Calu3 (cell line): Measurements from ENCODE around the gene IL1RL2. TPM values are rescaled to one million over a fixed set of nuclear protein-coding genes. Genes with fewer than 3 reads are reported as not detected.
A peak's percentile ranks its signal among the peaks of the same experiment; 100 is the strongest.

ENCODE experiments used
- BruUV-seq: library from RNA; stranded (reverse); fragments of 400-500 nt; replicated peaks from 2 replicates; lab custom pipeline; 2021; lab: Mats Ljungman, UMichigan
- CTCF ChIA-PET: fragments of 300-600 bp; sonication (Branson Sonifier 250); formaldehyde crosslinking; loops from one replicate; lab custom pipeline; 2022; ENCODE audit warnings: antibody characterized with exemption; lab: Charles Lee
- DNase-seq: peaks from one replicate; pipeline ENCODE4 v3.0.0; 2022
- H3K27ac Mint-ChIP-seq: one replicate; pipeline ENCODE4 v1.8.0; 2022; ENCODE audit warnings: mixed read lengths; ENCODE audit not compliant: unreplicated experiment
- H3K27me3 Mint-ChIP-seq: one replicate; pipeline ENCODE4 v1.8.0; 2022; ENCODE audit warnings: mixed read lengths; ENCODE audit not compliant: unreplicated experiment
- H3K36me3 Mint-ChIP-seq: one replicate; pipeline ENCODE4 v1.8.0; 2022; ENCODE audit warnings: mild to moderate bottlenecking, moderate library complexity, mixed read lengths; ENCODE audit not compliant: insufficient read depth, unreplicated experiment
- H3K4me1 Mint-ChIP-seq: one replicate; pipeline ENCODE4 v1.8.0; 2022; ENCODE audit warnings: mild to moderate bottlenecking, low read depth, mixed read lengths; ENCODE audit not compliant: unreplicated experiment
- H3K4me3 Mint-ChIP-seq: one replicate; pipeline ENCODE4 v1.8.0; 2022; ENCODE audit warnings: mild to moderate bottlenecking, low read depth, moderate library complexity, mixed read lengths; ENCODE audit not compliant: unreplicated experiment
- H3K9me3 Mint-ChIP-seq: one replicate; pipeline ENCODE4 v1.8.0; 2022; ENCODE audit warnings: low read depth, mixed read lengths; ENCODE audit not compliant: unreplicated experiment
- CTCF ChIP-seq: fragments of 200-600 bp; IDR thresholded peaks from one replicate; pipeline ENCODE4 v1.8.0; 2022; ENCODE audit warnings: antibody characterized with exemption; ENCODE audit not compliant: unreplicated experiment
- intact Hi-C: fragments of 100-400 bp; cut with micrococcal nuclease; formaldehyde crosslinking; loops from one replicate; pipeline ENCODE4 v1.10.0; 2022; ENCODE audit not compliant: unreplicated experiment
- total RNA-seq: library from RNA; stranded (reverse); gene quantifications from 2 replicates; pipeline ENCODE4 v1.2.3, GENCODE V29; 2022

The IL1RL2 gene
- total RNA-seq, 1 experiment from 2014 or later, result 0.68 TPM

GRCh38 chr2:102258025-102258385 lies 71.2 kb downstream of the IL1RL2 start:
- H3K4me3 Mint-ChIP-seq, result no peak overlapping the region
- H3K27me3 Mint-ChIP-seq, result no peaks in the 10 kb centered on the region
- TF ChIP-seq CTCF, result no peak
- CTCF ChIA-PET, result interaction anchor here (0.5 kb wide), 1 partner anchor 1637 kb away, joined by 3 read pairs; no protein-coding TSS in a partner anchor
- peak overlapping the region; percentile 93 for H3K27ac Mint-ChIP-seq
- no peaks in the 10 kb centered on the region for H3K9me3 Mint-ChIP-seq
- H3K4me1 Mint-ChIP-seq, result peaks cover 34% of the 10 kb centered on the region
- H3K36me3 Mint-ChIP-seq, result peaks cover 5% of the 10 kb centered on the region
- DNase-seq, result no peak
- no TSS peak for BruUV-seq
- intact Hi-C loops, result no loop called here

- CTCF ChIA-PET, result no interaction called here
These were observed 71.7 kb downstream of the IL1RL2 start for GRCh38 chr2:102258386-102259074.

GRCh38 chr2:102261467-102262135 lies 74.8 kb downstream of the IL1RL2 start:
- intact Hi-C loops, result no loop called here
- Mint-ChIP-seq H3K27ac (no peak overlapping the region), H3K4me3 (no peak overlapping the region), H3K9me3 (no peaks in the 10 kb centered on the region), H3K27me3 (no peaks in the 10 kb centered on the region), H3K4me1 (peaks cover 22% of the 10 kb centered on the region), H3K36me3 (no peaks in the 10 kb centered on the region)
- DNase-seq, result no peak
- no TSS peak for BruUV-seq
- CTCF ChIA-PET, result no interaction called here
- no peak for TF ChIP-seq CTCF

More at GRCh38 chr2:102258386-102259074, 71.7 kb downstream of the IL1RL2 start:
- Mint-ChIP-seq H3K36me3 (peaks cover 5% of the 10 kb centered on the region), H3K27ac (peak overlapping the region; percentile 93), H3K9me3 (no peaks in the 10 kb centered on the region), H3K4me3 (peak overlapping the region; percentile 10), H3K27me3 (no peaks in the 10 kb centered on the region), H3K4me1 (peaks cover 30% of the 10 kb centered on the region)
- DNase-seq, result peak; percentile 16
- no peak for TF ChIP-seq CTCF
- intact Hi-C loops, result no loop called here
- no TSS peak for BruUV-seq

- H3K27me3 Mint-ChIP-seq, result no peaks in the 10 kb centered on the region
- CTCF ChIA-PET, result no interaction called here
- intact Hi-C loops, result no loop called here
- TF ChIP-seq CTCF, result no peak
- H3K27ac Mint-ChIP-seq, result no peak overlapping the region
- H3K9me3 Mint-ChIP-seq, result no peaks in the 10 kb centered on the region
- no peak for DNase-seq
- H3K36me3 Mint-ChIP-seq, result no peaks in the 10 kb centered on the region
- no peak overlapping the region for H3K4me3 Mint-ChIP-seq
- no TSS peak for BruUV-seq
- peaks cover 13% of the 10 kb centered on the region for H3K4me1 Mint-ChIP-seq
These were observed 75.7 kb downstream of the IL1RL2 start for GRCh38 chr2:102262216-102263129.
